ENCODE data around the gene FSTL4. TPM values are rescaled to one million over a fixed set of nuclear protein-coding genes. Genes with fewer than 3 reads are reported as not detected.

Gene FSTL4
- total RNA-seq, 2 donors from 2014 or later, result 4.5 to 10.1 TPM

- WGBS, result 97% methylated on average over 6 of the region's 6 CpGs
- DNase-seq (ENCODE audit: low spot score), result no peak
- Histone ChIP-seq H3K9me3 (no peaks in the 10 kb centered on the region), H3K27me3 (replicated peaks; ENCODE audit: insufficient read depth) (no peaks in the 10 kb centered on the region), H3K27ac (no peak overlapping the region), H3K4me1 (replicated peaks) (no peaks in the 10 kb centered on the region), H3K4me3 (no peak overlapping the region), H3K36me3 (no peaks in the 10 kb centered on the region)
- no peak for TF ChIP-seq POLR2AphosphoS5 (IDR thresholded peaks at IDR 0.05)
- TF ChIP-seq CTCF (IDR thresholded peaks at IDR 0.05), result no peak
- no peak for TF ChIP-seq POLR2A (IDR thresholded peaks at IDR 0.05)
- intact Hi-C loops (cut with DNase I), result no loop called here
Observed at GRCh38 chr5:133366438-133366837, 245.9 kb downstream of the FSTL4 start.

GRCh38 chr5:133365738-133366137, 246.6 kb downstream of the FSTL4 start:
- Histone ChIP-seq H3K36me3 (no peaks in the 10 kb centered on the region), H3K4me3 (no peak overlapping the region), H3K9me3 (no peaks in the 10 kb centered on the region), H3K27ac (no peak overlapping the region), H3K4me1 (replicated peaks) (no peaks in the 10 kb centered on the region), H3K27me3 (replicated peaks; ENCODE audit: insufficient read depth) (no peaks in the 10 kb centered on the region)
- intact Hi-C loops (cut with DNase I), result no loop called here
- no peak for DNase-seq (ENCODE audit: low spot score)
- 85% methylated on average over 6 of the region's 6 CpGs for WGBS
- TF ChIP-seq POLR2A (IDR thresholded peaks at IDR 0.05) (no peak), POLR2AphosphoS5 (IDR thresholded peaks at IDR 0.05) (no peak), CTCF (IDR thresholded peaks at IDR 0.05) (no peak)

DNA sequence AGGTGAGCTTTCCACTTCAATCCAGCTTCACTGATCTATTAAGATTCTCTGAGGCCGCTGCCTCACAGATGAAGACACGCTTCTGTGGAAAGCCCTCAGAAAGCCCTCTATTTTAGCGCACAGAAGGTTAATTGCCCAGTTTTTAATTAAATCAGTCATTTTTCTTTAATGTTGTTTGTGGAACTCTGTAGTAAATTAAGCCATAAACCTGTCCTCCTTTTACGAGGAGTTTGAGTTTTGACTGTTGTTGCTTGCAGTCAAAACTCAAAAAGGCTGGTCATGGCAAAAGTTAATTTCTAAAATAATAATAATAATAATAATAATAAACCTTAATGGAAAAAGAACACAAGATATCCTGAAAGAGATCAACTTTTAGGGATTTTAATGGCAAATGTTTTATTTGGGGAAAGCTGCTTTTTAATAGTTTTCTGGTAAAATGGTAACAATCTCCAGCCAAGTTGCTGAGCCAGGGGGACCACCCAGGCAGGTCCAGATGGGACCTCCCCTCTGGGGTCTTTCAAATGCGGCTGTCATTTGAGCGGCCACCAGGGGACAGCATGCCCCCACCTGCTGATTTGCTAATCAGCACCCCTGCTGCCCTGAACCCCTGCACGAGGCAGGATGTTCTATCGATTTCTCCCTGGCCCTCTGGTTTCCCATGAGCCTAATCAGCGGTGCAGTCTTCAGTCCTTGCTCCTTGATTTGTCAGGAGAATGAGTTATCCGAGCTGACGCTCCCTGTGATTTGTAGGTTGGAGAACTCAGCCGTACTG, 247.2 kb downstream of the FSTL4 start:
- Histone ChIP-seq H3K27me3 (replicated peaks; ENCODE audit: insufficient read depth) (no peaks in the 10 kb centered on the region), H3K9me3 (no peaks in the 10 kb centered on the region), H3K4me3 (no peak overlapping the region), H3K27ac (no peak overlapping the region), H3K4me1 (replicated peaks) (no peaks in the 10 kb centered on the region), H3K36me3 (no peaks in the 10 kb centered on the region)
- intact Hi-C loops (cut with DNase I), result no loop called here
- 57% methylated on average over 12 of the region's 12 CpGs for WGBS
- TF ChIP-seq CTCF (IDR thresholded peaks at IDR 0.05), result peak in 3 of 4 experiments; percentile 27 to 39 (median 33)
- no peak for TF ChIP-seq POLR2A (IDR thresholded peaks at IDR 0.05)
- no peak for DNase-seq (ENCODE audit: low spot score)

DNA sequence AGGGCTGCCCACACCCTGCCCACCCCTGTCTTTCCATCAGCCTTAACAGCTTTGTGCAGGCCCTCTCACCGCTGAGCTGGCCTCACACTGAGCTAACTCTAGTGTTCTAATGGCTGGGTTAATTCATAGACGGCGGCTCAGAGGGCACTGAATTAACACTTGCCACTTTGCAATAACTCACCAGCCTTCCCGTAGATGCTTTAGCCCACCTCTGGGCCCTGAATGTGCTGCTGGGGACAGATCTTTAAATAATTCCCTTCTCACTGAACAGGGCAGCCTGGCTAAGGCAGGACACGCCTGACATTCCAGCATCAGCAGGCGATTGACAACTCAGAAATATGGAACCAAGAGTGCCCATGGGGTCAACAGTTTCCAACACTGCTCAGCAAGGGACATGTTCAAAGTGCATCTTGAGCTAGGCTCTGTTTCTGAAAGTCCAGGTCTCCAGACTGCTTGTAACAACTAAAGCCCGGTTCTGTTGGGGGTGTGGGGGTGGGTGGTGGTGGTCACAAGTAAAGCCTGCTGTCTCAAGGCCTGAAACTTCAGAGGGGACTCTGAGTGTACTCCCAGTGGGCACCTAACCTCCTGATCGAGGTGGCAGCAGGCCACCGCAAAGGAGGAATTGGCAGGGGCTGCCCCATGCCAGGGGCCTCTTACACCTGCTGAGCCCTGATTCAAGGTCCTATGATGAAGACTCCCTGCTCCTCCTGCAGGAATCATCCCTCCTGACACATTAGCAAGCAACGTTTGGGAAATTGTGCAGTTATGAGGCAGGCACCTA, 248.3 kb downstream of the FSTL4 start:
- intact Hi-C loops (cut with DNase I), result no loop called here
- no peaks in the 10 kb centered on the region for H3K27me3 ChIP-seq (replicated peaks; ENCODE audit: insufficient read depth)
- TF ChIP-seq CTCF (IDR thresholded peaks at IDR 0.05) (no peak), POLR2A (IDR thresholded peaks at IDR 0.05) (no peak), POLR2AphosphoS5 (IDR thresholded peaks at IDR 0.05) (no peak)
- H3K36me3 ChIP-seq, result no peaks in the 10 kb centered on the region
- H3K9me3 ChIP-seq, result no peaks in the 10 kb centered on the region
- H3K27ac ChIP-seq, result no peak overlapping the region
- no peak for DNase-seq (ENCODE audit: low spot score)
- WGBS, result 90% methylated on average over 10 of the region's 10 CpGs
- H3K4me3 ChIP-seq, result no peak overlapping the region
- no peaks in the 10 kb centered on the region for H3K4me1 ChIP-seq (replicated peaks)

Data from prostate gland (tissue), 2 donors.